CD4-positive, alpha-beta T cell treated with Interleukin-17A for 4 hours (primary cell): ENCODE measurements around the gene OR6C74.

ENCODE experiments used
- DNase-seq: peaks from one replicate; pipeline ENCODE4 v3.0.0-alpha.2; 2020; ENCODE audit warnings: mixed read lengths

OR6C74 gene

GRCh38 chr12:55244309-55244708 is at the start of gene OR6C74:
Gene OR6C74, plus strand, starts transcription at chr12:55244609. Its CDS starts 2,679 bp downstream, at chr12:55247288.
- no peak for DNase-seq

- no peak for DNase-seq
Observed at GRCh38 chr12:55220725-55221124, 23.7 kb upstream of the OR6C74 start, which contains the start of gene OR10A7. Gene OR10A7, plus strand, starts transcription at chr12:55221025. Its CDS starts 0 bp downstream, at chr12:55221025.

DNA sequence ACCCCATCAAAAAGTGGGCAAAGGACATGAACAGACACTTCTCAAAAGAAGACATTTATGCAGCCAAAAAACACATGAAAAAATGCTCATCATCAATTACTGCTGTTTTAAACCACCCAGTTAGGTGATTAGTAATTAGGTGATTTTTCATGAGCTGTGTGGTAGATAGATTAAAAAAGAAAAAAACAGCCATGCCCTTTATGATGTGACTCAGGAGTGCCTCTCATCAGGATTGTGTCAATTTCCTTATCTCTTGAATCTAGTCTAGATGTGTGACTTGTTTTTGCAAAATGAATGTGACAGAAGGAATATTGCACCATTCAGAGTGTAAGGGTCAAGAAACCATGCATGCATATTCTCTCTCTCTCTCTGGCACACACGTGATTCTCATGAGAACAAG is 17.9 kb upstream of the OR6C74 start:
- no peak for DNase-seq

- no peak for DNase-seq
Observed at GRCh38 chr12:55227643-55228042, 16.8 kb upstream of the OR6C74 start.

- no peak for DNase-seq
Observed at GRCh38 chr12:55246159-55246558, 1.8 kb downstream of the OR6C74 start.

GRCh38 chr12:55250944-55251343 is 6.5 kb downstream of the OR6C74 start:
- DNase-seq: no peak

DNA sequence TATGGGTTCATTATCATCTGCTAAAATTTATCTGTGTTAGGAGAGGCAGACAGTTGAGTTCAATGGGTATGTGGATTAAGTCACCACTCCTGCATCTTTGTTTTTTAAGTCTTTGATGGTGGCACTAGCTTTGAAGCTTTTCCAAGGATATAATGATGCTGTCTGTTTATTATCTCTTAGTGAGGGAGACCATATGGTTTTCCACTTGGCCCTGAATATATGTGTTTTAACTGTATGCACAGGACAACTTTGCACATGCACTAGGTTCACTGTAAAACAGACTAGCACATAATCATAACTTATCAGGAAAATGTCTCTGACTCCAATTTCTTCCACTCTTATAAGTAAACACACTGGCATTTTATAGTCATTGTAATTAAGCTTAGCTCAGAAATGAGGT is 8.9 kb downstream of the OR6C74 start:
- no peak for DNase-seq

DNA sequence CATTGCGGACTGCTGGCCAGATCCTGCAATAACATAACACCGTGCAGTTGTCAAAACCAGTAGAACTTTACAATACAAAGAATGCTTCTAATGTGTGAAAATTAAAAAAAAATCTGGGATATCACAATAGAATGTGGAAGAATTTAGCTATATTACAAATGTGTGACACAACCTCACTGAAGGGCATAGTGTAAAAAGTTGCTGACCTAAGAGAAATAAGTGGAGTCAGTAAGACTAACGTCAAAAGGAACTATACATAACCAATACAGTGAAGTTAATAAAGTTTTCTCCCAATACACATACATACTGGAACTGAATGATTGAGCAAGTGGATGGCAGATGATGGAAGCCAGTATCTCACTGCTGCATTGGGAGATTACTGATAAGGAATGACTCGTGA is 12.4 kb downstream of the OR6C74 start:
- DNase-seq: no peak

GRCh38 chr12:55258303-55258702 is 13.9 kb downstream of the OR6C74 start:
- DNase-seq: no peak

DNA sequence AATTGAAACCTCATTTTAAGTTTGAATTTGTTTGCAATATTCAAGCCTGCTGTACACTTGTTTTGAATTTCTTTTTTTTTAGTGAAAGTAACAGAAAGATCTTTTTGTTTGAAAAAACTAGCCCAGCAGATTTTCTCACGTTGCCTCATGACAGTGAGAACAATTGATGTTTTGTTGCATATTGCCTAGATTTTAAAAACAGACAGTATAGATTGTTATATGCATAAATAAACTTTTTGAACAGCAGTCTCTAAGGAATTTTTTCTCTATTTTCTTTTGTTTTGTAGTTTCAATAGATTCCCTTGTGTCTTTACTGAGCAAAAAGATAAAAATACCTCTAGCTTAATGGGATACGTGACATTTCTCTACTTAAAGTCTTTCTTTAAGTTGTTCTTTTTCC is 36.6 kb downstream of the OR6C74 start:
- DNase-seq: no peak

DNA sequence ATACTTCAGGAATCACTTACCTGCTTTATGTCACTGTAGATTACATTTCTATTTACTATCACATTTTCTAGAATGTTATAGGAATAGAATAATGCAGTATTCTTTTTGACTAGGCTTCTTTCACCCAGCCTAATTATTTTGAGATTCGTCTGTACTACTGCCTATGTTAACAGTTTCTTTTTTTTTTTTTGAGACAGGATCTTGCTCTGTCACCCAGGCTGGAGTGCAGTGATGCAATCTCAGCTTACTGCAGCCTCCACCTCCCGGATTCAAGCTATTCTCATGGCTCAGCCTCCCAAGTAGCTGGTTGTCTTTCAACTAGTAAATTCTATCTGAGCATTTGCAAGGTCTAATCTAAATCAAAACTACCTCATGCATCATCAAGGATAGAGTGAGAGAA is 45.6 kb downstream of the OR6C74 start:
- DNase-seq: no peak
